Right cardiac atrium (tissue), 5 donors: ENCODE data around the gene USO1. TPM values are rescaled to one million over a fixed set of nuclear protein-coding genes. Genes with fewer than 3 reads are reported as not detected.

ENCODE experiments used
- ATAC-seq, 2 donors: fragments of 200-7000 bp; cut with Tn5 transposase; one replicate each; pipeline versions ENCODE4 v1.8.0 to v1.9.1; 2020; ENCODE audit warnings: moderate library complexity in 2 of 2, mild to moderate bottlenecking in 1 of 2
- DNase-seq, 3 donors: peaks; one replicate each; pipeline ENCODE4 v3.0.0-alpha.2; 2020
- H3K27ac ChIP-seq: one replicate; pipeline ENCODE4 v1.5.1; 2013; ENCODE audit warnings: mild to moderate bottlenecking, low read length, control low read depth, moderate library complexity
- H3K27me3 ChIP-seq: one replicate; pipeline ENCODE4 v1.6.1; 2013; ENCODE audit not compliant: control insufficient read depth, insufficient read depth
- H3K4me1 ChIP-seq: one replicate; pipeline ENCODE4 v1.6.1; 2013; ENCODE audit warnings: low read length; ENCODE audit not compliant: control insufficient read depth, insufficient read depth
- H3K4me3 ChIP-seq: one replicate; pipeline ENCODE4 v1.5.1; 2013; ENCODE audit warnings: low read length, control low read depth
- H3K9me3 ChIP-seq: one replicate; pipeline ENCODE4 v1.6.1; 2013; ENCODE audit warnings: low read length; ENCODE audit not compliant: control insufficient read depth
- WGBS: extraction: QIAGEN DNeasy Blood & Tissue Kit; methylation state at CpG from one replicate; pipeline ENCODE4 v1.1.7; 2013; 5-methylcytosine and 5-hydroxymethylcytosine counted together
- intact Hi-C, 4 donors: fragments of 100-400 bp; cut with DNase I; formaldehyde crosslinking; loops; one replicate each; pipeline versions ENCODE4 v1.11.0 to v1.14.0; 2022 to 2023
- polyA plus RNA-seq: library from polyadenylated mRNA; stranded (reverse); fragments of 200-250 nt; gene quantifications from one replicate; pipeline ENCODE4 v1.2.3, GENCODE V29; 2013
- total RNA-seq, 4 donors: library from RNA; stranded (reverse); fragmentation: NEBNext Ultra II Directional; extraction: Animal tissue kit (Norgen Biotek cat#: 25700); gene quantifications; one replicate each; pipeline ENCODE4 v1.2.1, GENCODE V29; 2021
- donor health status: healthy with polysubstance abuse.
- donor health status: DM: no; HTN: yes; CAD: no.
- donor health status: DM: no; HTN: no; CAD: no.
- donor health status: DM: no; HTN: yes; CAD: no; lungs with severe emphysema.
- donor health status: DM: yes; HTN: yes; CAD: no.

Gene USO1
- total and polyA plus RNA-seq, 5 donors, result 47.4 to 103 (median 98.1) TPM

GRCh38 chr4:75819121-75819520 lies 94.7 kb downstream of the USO1 start:
- WGBS, result 94% methylated on average over 4 of the region's 4 CpGs
- Histone ChIP-seq H3K4me1 (peaks cover 4% of the 10 kb centered on the region), H3K27me3 (no peaks in the 10 kb centered on the region), H3K9me3 (no peaks in the 10 kb centered on the region), H3K27ac (no peak overlapping the region), H3K4me3 (no peak overlapping the region)
- ATAC-seq, result no peak
- DNase-seq, result no peak
- intact Hi-C loops, result no loop called here

DNA sequence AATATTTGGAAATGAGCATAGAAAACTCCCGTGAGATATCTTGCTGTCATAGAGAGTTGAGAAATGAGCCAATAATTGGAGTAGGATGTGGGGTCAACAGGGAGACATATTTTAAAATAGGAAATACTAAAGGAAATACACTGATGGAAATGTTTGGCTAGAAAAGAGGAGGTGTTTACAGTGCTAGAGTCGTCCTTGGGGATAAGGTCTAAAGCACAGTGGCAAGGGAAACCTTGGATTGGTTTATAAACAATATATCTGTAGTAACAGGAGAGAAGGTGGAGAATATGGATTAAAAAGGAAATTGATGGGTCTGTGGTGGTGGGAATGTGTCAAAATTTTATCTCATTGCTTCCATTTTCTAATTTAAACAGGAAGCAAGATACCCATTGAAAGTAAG lies 95.8 kb downstream of the USO1 start:
- 47% methylated on average over 2 of the region's 2 CpGs for WGBS
- no peak for DNase-seq
- no peaks in the 10 kb centered on the region for H3K27me3 ChIP-seq
- H3K4me1 ChIP-seq, result peaks cover 4% of the 10 kb centered on the region
- no peak overlapping the region for H3K4me3 ChIP-seq
- no peak for ATAC-seq
- H3K9me3 ChIP-seq, result no peaks in the 10 kb centered on the region
- intact Hi-C loops, result no loop called here
- no peak overlapping the region for H3K27ac ChIP-seq

- H3K27me3 ChIP-seq, result no peaks in the 10 kb centered on the region
- intact Hi-C loops, result no loop called here
- WGBS, result 85% methylated on average over 3 of the region's 3 CpGs
Measured at GRCh38 chr4:75820676-75821075, 96.3 kb downstream of the USO1 start.

DNA sequence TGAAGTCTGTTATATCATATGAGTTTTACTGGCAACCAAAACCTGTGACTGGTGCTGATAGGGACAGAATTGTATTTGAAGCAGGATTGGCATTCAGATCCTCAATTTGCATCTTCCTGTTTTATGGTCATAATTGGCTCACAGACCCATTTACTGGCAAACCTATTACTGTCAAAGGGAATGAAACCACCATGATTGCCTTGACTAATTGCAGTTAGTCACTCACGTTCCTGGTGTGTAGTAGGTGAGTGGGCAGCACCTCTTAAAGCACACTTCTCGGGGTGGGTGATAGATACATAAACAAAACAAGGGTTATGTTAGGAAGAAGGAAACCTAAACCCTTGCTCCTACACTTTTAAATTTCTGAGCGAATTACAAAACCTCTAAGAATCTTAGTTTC lies 96.8 kb downstream of the USO1 start:
- intact Hi-C loops, result no loop called here
- WGBS, result 93% methylated on average over 3 of the region's 3 CpGs
- Histone ChIP-seq H3K4me1 (peaks cover 4% of the 10 kb centered on the region), H3K9me3 (no peaks in the 10 kb centered on the region), H3K4me3 (no peak overlapping the region), H3K27me3 (no peaks in the 10 kb centered on the region), H3K27ac (no peak overlapping the region)
- no peak for DNase-seq
- ATAC-seq, result no peak

More at GRCh38 chr4:75820676-75821075, 96.3 kb downstream of the USO1 start:
- Histone ChIP-seq H3K4me1 (peaks cover 4% of the 10 kb centered on the region), H3K27ac (no peak overlapping the region), H3K9me3 (no peaks in the 10 kb centered on the region), H3K4me3 (no peak overlapping the region)
- no peak for DNase-seq
- no peak for ATAC-seq

- H3K4me1 ChIP-seq, result peaks cover 4% of the 10 kb centered on the region
- no peak overlapping the region for H3K27ac ChIP-seq
- DNase-seq (no peak), ATAC-seq (no peak)
- H3K4me3 ChIP-seq, result no peak overlapping the region
- no peaks in the 10 kb centered on the region for H3K27me3 ChIP-seq
- 96% methylated on average over 5 of the region's 5 CpGs for WGBS
- intact Hi-C loops, result no loop called here
- no peaks in the 10 kb centered on the region for H3K9me3 ChIP-seq
Measured at GRCh38 chr4:75821966-75822365, 97.6 kb downstream of the USO1 start.

- intact Hi-C loops, result no loop called here
- no peak overlapping the region for H3K4me3 ChIP-seq
- ATAC-seq, result no peak
- H3K27me3 ChIP-seq, result no peaks in the 10 kb centered on the region
- H3K27ac ChIP-seq, result no peak overlapping the region
- peaks cover 4% of the 10 kb centered on the region for H3K4me1 ChIP-seq
- DNase-seq, result no peak
- H3K9me3 ChIP-seq, result no peaks in the 10 kb centered on the region
- 79% methylated on average over 5 of the region's 5 CpGs for WGBS
Measured at GRCh38 chr4:75822416-75822815, 98.0 kb downstream of the USO1 start.

DNA sequence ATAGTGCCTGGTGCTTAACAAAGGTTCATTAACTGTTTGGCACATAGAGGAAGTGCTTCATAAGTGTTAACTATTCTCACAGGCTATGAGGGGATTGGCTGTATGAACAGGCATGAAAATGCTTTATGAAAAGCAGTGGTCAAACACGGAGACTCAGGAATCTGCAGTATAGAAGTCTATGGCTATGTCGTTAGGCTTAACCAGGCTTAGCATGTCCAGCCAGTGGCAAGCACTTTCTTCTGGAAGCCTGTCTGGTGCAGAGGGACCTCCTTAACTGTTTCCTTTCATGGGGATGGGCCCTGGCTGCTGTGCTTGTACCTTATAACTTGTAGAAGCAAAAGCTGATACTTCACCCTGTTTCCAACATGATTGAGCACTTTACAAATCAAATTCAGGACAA lies 99.4 kb downstream of the USO1 start:
- ATAC-seq, result no peak
- intact Hi-C loops, result no loop called here
- H3K27ac ChIP-seq, result no peak overlapping the region
- no peak overlapping the region for H3K4me3 ChIP-seq
- DNase-seq, result no peak
- H3K4me1 ChIP-seq, result peaks cover 4% of the 10 kb centered on the region
- 47% methylated on average over 2 of the region's 2 CpGs for WGBS
- no peaks in the 10 kb centered on the region for H3K27me3 ChIP-seq
- no peaks in the 10 kb centered on the region for H3K9me3 ChIP-seq

DNA sequence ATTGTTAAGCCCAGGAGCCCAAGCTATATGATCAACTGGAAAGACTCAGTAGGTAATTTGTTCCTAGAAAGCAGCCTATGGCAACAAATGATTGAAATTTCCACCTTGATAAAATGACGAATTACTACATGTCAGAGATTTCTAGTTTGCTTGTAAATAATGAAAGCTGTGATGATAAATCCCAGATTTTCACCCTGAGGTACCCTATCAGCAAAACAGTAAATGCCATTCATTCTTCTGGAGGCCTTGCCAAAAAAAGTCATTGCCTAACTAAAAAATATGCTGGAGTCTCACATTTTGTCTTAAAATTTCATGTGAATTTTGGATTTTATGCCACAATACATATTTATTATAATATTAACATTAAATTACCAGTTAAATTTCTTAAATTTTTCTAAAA lies 106.5 kb downstream of the USO1 start:
- Histone ChIP-seq H3K4me1 (no peaks in the 10 kb centered on the region), H3K9me3 (no peaks in the 10 kb centered on the region), H3K4me3 (no peak overlapping the region), H3K27ac (no peak overlapping the region), H3K27me3 (no peaks in the 10 kb centered on the region)
- DNase-seq (no peak), ATAC-seq (no peak)
- 33% methylated on average over 1 of the region's 1 CpG for WGBS
- intact Hi-C loops, result no loop called here

- H3K27ac ChIP-seq, result no peak overlapping the region
- H3K4me1 ChIP-seq, result no peaks in the 10 kb centered on the region
- ATAC-seq (no peak), DNase-seq (no peak)
- intact Hi-C loops, result no loop called here
- H3K9me3 ChIP-seq, result no peaks in the 10 kb centered on the region
- no peak overlapping the region for H3K4me3 ChIP-seq
- WGBS, result 89% methylated on average over 2 of the region's 2 CpGs
- H3K27me3 ChIP-seq, result no peaks in the 10 kb centered on the region
Measured at GRCh38 chr4:75831856-75832405, 107.6 kb downstream of the USO1 start.

GRCh38 chr4:75834095-75834771 lies 109.9 kb downstream of the USO1 start:
- Histone ChIP-seq H3K9me3 (no peaks in the 10 kb centered on the region), H3K4me1 (no peaks in the 10 kb centered on the region), H3K27me3 (no peaks in the 10 kb centered on the region), H3K27ac (no peak overlapping the region), H3K4me3 (no peak overlapping the region)
- ATAC-seq (no peak), DNase-seq (no peak)
- intact Hi-C loops, result no loop called here
- 84% methylated on average over 1 of the region's 1 CpG for WGBS

GRCh38 chr4:75834772-75835154 lies 110.4 kb downstream of the USO1 start:
- 92% methylated on average over 2 of the region's 2 CpGs for WGBS
- no peaks in the 10 kb centered on the region for H3K9me3 ChIP-seq

More at GRCh38 chr4:75834772-75835154, 110.4 kb downstream of the USO1 start:
- ATAC-seq, result no peak
- Histone ChIP-seq H3K4me1 (no peaks in the 10 kb centered on the region), H3K27me3 (no peaks in the 10 kb centered on the region), H3K4me3 (no peak overlapping the region), H3K27ac (no peak overlapping the region)
- no peak for DNase-seq
- intact Hi-C loops, result no loop called here
